ENCODE results near the gene ZNF385D.
"Not testable (repeated sequence)": the region's sequence is repeated elsewhere in the genome, so short reads cannot be mapped to it uniquely, and the experiment has no call there.

ZNF385D gene

GRCh38 chr3:21387142-21387826, 363.7 kb downstream of the ZNF385D start:
- H3K4me3 ChIP-seq (ENCODE audit: low read depth, low read length); H3K27ac ChIP-seq (ENCODE audit: low read depth, low read length); H3K36me3 ChIP-seq (ENCODE audit: control insufficient read depth, insufficient read depth, low read length); H3K27me3 ChIP-seq (ENCODE audit: control insufficient read depth, insufficient read depth, low read length); H3K4me1 ChIP-seq (ENCODE audit: control insufficient read depth, insufficient read depth, low read length); H3K9ac ChIP-seq (ENCODE audit: low read length): not testable (repeated sequence)
- peaks cover 15% of the 10 kb centered on the region; the same call in 1 of the 2 replicates for H3K9me3 ChIP-seq (ENCODE audit: control insufficient read depth, insufficient read depth, low read depth, low read length)

GRCh38 chr3:21378036-21378435, 373.0 kb downstream of the ZNF385D start:
- not testable (repeated sequence) for H3K36me3 ChIP-seq (ENCODE audit: control insufficient read depth, insufficient read depth, low read length); H3K9ac ChIP-seq (ENCODE audit: low read length); H3K4me3 ChIP-seq (ENCODE audit: low read depth, low read length); H3K9me3 ChIP-seq (ENCODE audit: control insufficient read depth, insufficient read depth, low read depth, low read length); H3K27me3 ChIP-seq (ENCODE audit: control insufficient read depth, insufficient read depth, low read length); H3K27ac ChIP-seq (ENCODE audit: low read depth, low read length); H3K4me1 ChIP-seq (ENCODE audit: control insufficient read depth, insufficient read depth, low read length)

- no peaks in the 10 kb centered on the region for H3K36me3 ChIP-seq (ENCODE audit: control insufficient read depth, insufficient read depth, low read length)
- no peak overlapping the region for H3K9ac ChIP-seq (ENCODE audit: low read length)
- H3K9me3 ChIP-seq (ENCODE audit: control insufficient read depth, insufficient read depth, low read depth, low read length), result no peaks in the 10 kb centered on the region
- no peak overlapping the region for H3K4me3 ChIP-seq (ENCODE audit: low read depth, low read length)
- no peak overlapping the region for H3K27ac ChIP-seq (ENCODE audit: low read depth, low read length)
- peaks cover 4% of the 10 kb centered on the region; the same call in 1 of the 2 replicates for H3K4me1 ChIP-seq (ENCODE audit: control insufficient read depth, insufficient read depth, low read length)
- no peaks in the 10 kb centered on the region for H3K27me3 ChIP-seq (ENCODE audit: control insufficient read depth, insufficient read depth, low read length)
Measured at GRCh38 chr3:21377071-21377769, 373.8 kb downstream of the ZNF385D start.

GRCh38 chr3:21372316-21372715, 378.7 kb downstream of the ZNF385D start:
- Histone ChIP-seq H3K9ac (ENCODE audit: low read length) (no peak overlapping the region), H3K4me3 (ENCODE audit: low read depth, low read length) (no peak overlapping the region), H3K9me3 (ENCODE audit: control insufficient read depth, insufficient read depth, low read depth, low read length) (no peaks in the 10 kb centered on the region), H3K27ac (ENCODE audit: low read depth, low read length) (no peak overlapping the region), H3K27me3 (ENCODE audit: control insufficient read depth, insufficient read depth, low read length) (no peaks in the 10 kb centered on the region), H3K36me3 (ENCODE audit: control insufficient read depth, insufficient read depth, low read length) (no peaks in the 10 kb centered on the region), H3K4me1 (ENCODE audit: control insufficient read depth, insufficient read depth, low read length) (peaks cover 4% of the 10 kb centered on the region; the same call in 1 of the 2 replicates)

Measured in HUES6 (cell line).